Natural killer cell (primary cell): Measurements from ENCODE around the gene PDE9A. TPM values are rescaled to one million over a fixed set of nuclear protein-coding genes. Genes with fewer than 3 reads are reported as not detected.

ENCODE experiments used
- ATAC-seq, 3 donors: fragments of 150-1000 bp in 2 of 3; fragments of 200-7000 bp in 1 of 3; cut with Tn5 transposase; 1 replicate in 1 of 3; 2 replicates in 2 of 3; pipeline ENCODE4 v1.10.0; 2021; ENCODE audit warnings: mild to moderate bottlenecking in 2 of 3, moderate library complexity in 2 of 3
- DNase-seq, 2 donors: peaks; one replicate each; pipeline versions ENCODE4 v3.0.0 to v3.0.0-alpha.2; 2013 to 2021; ENCODE audit warnings: mixed read lengths in 1 of 2
- H3K27ac ChIP-seq: one replicate; pipeline ENCODE4 v1.5.1; 2013; ENCODE audit warnings: mild to moderate bottlenecking, low read length
- H3K27me3 ChIP-seq: one replicate; pipeline ENCODE4 v1.6.1; 2013; ENCODE audit warnings: low read length; ENCODE audit not compliant: control insufficient read depth, insufficient read depth
- H3K36me3 ChIP-seq: one replicate; pipeline ENCODE4 v1.6.1; 2013; ENCODE audit warnings: low read length; ENCODE audit not compliant: control insufficient read depth, insufficient read depth
- H3K4me1 ChIP-seq: one replicate; pipeline ENCODE4 v1.6.1; 2013; ENCODE audit warnings: low read length; ENCODE audit not compliant: control insufficient read depth, insufficient read depth
- H3K4me3 ChIP-seq: one replicate; pipeline ENCODE4 v1.5.1; 2013; ENCODE audit warnings: low read length
- H3K9me3 ChIP-seq: one replicate; pipeline ENCODE4 v1.6.1; 2013; ENCODE audit warnings: low read length; ENCODE audit not compliant: control insufficient read depth, insufficient read depth
- H3K27ac Mint-ChIP-seq, 2 donors: one replicate each; pipeline ENCODE4 v1.8.0; 2022; ENCODE audit warnings: mild to moderate bottlenecking in 2 of 2, mixed read lengths in 2 of 2, moderate library complexity in 1 of 2
- H3K27me3 Mint-ChIP-seq, 2 donors: one replicate each; pipeline ENCODE4 v1.8.0; 2022; ENCODE audit warnings: low read depth in 2 of 2, mixed read lengths in 2 of 2
- H3K36me3 Mint-ChIP-seq: one replicate; pipeline ENCODE4 v1.8.0; 2022; ENCODE audit warnings: mixed read lengths
- H3K4me1 Mint-ChIP-seq, 2 donors: one replicate each; pipeline ENCODE4 v1.8.0; 2022; ENCODE audit warnings: mixed read lengths in 2 of 2
- H3K4me3 Mint-ChIP-seq: one replicate; pipeline ENCODE4 v1.8.0; 2022; ENCODE audit warnings: mild to moderate bottlenecking, moderate library complexity, mixed read lengths
- H3K9me3 Mint-ChIP-seq, 2 donors: one replicate each; pipeline ENCODE4 v1.8.0; 2022; ENCODE audit warnings: mixed read lengths in 2 of 2
- CTCF ChIP-seq: fragments of 200-600 bp; IDR thresholded peaks from one replicate; pipeline ENCODE4 v1.8.0; 2022; ENCODE audit warnings: antibody characterized with exemption
- WGBS: methylation state at CpG from one replicate; pipeline ENCODE4 v1.1.7; 2013; ENCODE audit warnings: missing lambda C conversion rate; ENCODE audit not compliant: insufficient coverage; 5-methylcytosine and 5-hydroxymethylcytosine counted together
- intact Hi-C: fragments of 100-400 bp; cut with micrococcal nuclease; formaldehyde crosslinking; loops from one replicate; pipeline ENCODE4 v1.14.2; 2022
- total RNA-seq, 4 donors: library from RNA; stranded (reverse); fragments of 120-200 nt in 1 of 4; gene quantifications; one replicate each; pipeline versions ENCODE4 v1.2.3 to v1.2.4, GENCODE V29; 2013 to 2022

PDE9A gene
- total RNA-seq, 3 donors from 2014 or later (not counting 1 experiment from before 2014, with no cell fraction given): 1.0 to 4.1 (median 1.2) TPM

- DNase-seq: no peak
- intact Hi-C loops: loop anchor here (5.0 kb wide), 1 partner anchor 168 kb away; no protein-coding TSS in a partner anchor
- H3K27me3 ChIP-seq: peaks cover 12% of the 10 kb centered on the region
- H3K9me3 ChIP-seq: no peaks in the 10 kb centered on the region
- H3K4me1 ChIP-seq: peaks cover 9% of the 10 kb centered on the region
- TF ChIP-seq CTCF: no peak
- no peak overlapping the region for H3K27ac ChIP-seq
- no peaks in the 10 kb centered on the region for H3K9me3 Mint-ChIP-seq
- H3K4me3 ChIP-seq: no peak overlapping the region
- H3K36me3 ChIP-seq: no peaks in the 10 kb centered on the region
- H3K4me3 Mint-ChIP-seq: no peak overlapping the region
- H3K36me3 Mint-ChIP-seq: no peaks in the 10 kb centered on the region
- 91% methylated on average over 24 of the region's 24 CpGs for WGBS
- no peak for ATAC-seq
- no peak overlapping the region for H3K27ac Mint-ChIP-seq
- H3K27me3 Mint-ChIP-seq: peaks cover 16 to 25% of the 10 kb centered on the region in 2 donors
- peaks cover 0 to 6% of the 10 kb centered on the region in 2 donors for H3K4me1 Mint-ChIP-seq
These were observed 4.0 kb upstream of the PDE9A start for GRCh38 chr21:42649122-42650032.

GRCh38 chr21:42650033-42650370, 3.4 kb upstream of the PDE9A start:
- Mint-ChIP-seq H3K27ac (no peak overlapping the region), H3K4me1 (peaks cover 0 to 11% of the 10 kb centered on the region in 2 donors), H3K27me3 (peaks cover 22 to 29% of the 10 kb centered on the region in 2 donors), H3K36me3 (no peaks in the 10 kb centered on the region), H3K4me3 (no peak overlapping the region), H3K9me3 (no peaks in the 10 kb centered on the region)
- TF ChIP-seq CTCF: no peak
- no peak for ATAC-seq
- intact Hi-C loops: loop anchor here (5.0 kb wide), 1 partner anchor 167 kb away; no protein-coding TSS in a partner anchor
- H3K9me3 ChIP-seq: no peaks in the 10 kb centered on the region
- WGBS: 83% methylated on average over 11 of the region's 11 CpGs
- H3K27me3 ChIP-seq: peaks cover 18% of the 10 kb centered on the region
- H3K27ac ChIP-seq: no peak overlapping the region
- no peaks in the 10 kb centered on the region for H3K36me3 ChIP-seq
- no peak overlapping the region for H3K4me3 ChIP-seq
- no peak for DNase-seq
- H3K4me1 ChIP-seq: peaks cover 16% of the 10 kb centered on the region

DNA sequence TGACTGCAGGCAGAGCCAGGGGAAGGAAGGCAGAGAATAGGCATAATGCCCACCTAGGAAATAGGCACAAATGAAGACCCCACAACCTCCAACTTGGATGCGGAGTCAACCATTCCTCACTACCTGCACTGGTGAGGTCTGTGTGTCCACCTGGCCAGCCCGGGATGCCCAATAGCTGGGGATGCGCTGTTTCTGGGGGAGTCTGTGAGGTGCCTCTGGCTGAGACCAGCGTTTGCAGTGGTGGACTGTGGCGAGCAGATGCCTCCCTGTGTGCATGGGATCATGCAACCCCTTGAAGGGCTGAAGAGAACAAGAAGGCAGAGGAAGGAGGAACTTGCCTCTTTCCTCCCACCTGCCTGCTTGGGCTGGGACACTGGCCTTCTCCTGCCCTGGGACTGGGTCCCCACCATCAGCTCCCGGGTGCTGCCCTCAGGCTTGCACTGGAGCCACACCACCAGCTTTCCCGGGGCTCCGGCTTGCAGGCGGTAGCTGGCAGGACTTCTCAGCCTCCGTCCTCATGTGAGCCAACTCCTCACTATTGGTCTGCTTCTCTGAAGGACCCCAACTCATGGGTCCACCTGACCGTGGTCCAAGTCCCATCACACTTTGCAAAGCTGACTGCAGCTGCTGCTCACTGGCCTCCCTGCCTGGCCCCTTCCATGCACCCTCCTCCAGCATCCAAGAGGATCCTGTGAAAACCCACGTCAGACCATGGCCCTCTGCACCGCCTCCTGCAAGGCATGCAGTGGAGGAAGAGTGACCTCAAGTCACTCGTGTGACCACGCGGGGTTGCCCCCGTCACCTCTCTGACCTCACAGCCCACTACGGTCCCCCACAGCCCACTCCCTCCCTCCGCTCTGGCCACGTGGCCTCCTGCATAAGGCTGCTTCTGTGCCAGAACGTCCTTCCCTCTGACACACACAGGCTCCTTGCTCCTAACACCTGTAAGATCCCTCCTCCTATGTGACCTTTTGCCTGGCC, 2.7 kb upstream of the PDE9A start:
- H3K27me3 ChIP-seq: peaks cover 18% of the 10 kb centered on the region
- Mint-ChIP-seq H3K27ac (no peak overlapping the region), H3K36me3 (no peaks in the 10 kb centered on the region), H3K9me3 (no peaks in the 10 kb centered on the region), H3K27me3 (peaks cover 25 to 33% of the 10 kb centered on the region in 2 donors), H3K4me1 (peaks cover 0 to 16% of the 10 kb centered on the region in 2 donors), H3K4me3 (no peak overlapping the region)
- intact Hi-C loops: loop anchor here (5.0 kb wide), 1 partner anchor 167 kb away; no protein-coding TSS in a partner anchor
- H3K4me3 ChIP-seq: no peak overlapping the region
- H3K4me1 ChIP-seq: peaks cover 17% of the 10 kb centered on the region
- DNase-seq (no peak), ATAC-seq (no peak)
- no peaks in the 10 kb centered on the region for H3K9me3 ChIP-seq
- no peak for TF ChIP-seq CTCF
- WGBS: 80% methylated on average over 21 of the region's 21 CpGs
- H3K27ac ChIP-seq: no peak overlapping the region
- no peaks in the 10 kb centered on the region for H3K36me3 ChIP-seq
